Common myeloid progenitor, CD34-positive (primary cell): Measurements from ENCODE around the gene MGMT.

Experiments used
- CTCF ChIA-PET: fragments of 350-600 bp; sonication (Branson Sonifier 250); formaldehyde crosslinking; loops from one replicate; lab custom pipeline; 2021; ENCODE audit warnings: antibody characterized with exemption; lab: Charles Lee
- POLR2A ChIA-PET: fragments of 350-600 bp; sonication (Branson Sonifier 250); formaldehyde crosslinking; loops from one replicate; lab custom pipeline; 2021; ENCODE audit warnings: antibody characterized with exemption; lab: Charles Lee
- DNase-seq, 3 donors: peaks; one replicate each; pipeline versions ENCODE4 v3.0.0 to v3.0.0-alpha.2; 2013
- H3K27ac ChIP-seq, 2 experiments: 1 replicate in 1 of 2; 2 replicates in 1 of 2; pipeline ENCODE4 v1.7.0; 2013; ENCODE audit warnings: inconsistent platforms in 2 of 2, low read length in 2 of 2, mild to moderate bottlenecking in 2 of 2, low read depth in 1 of 2, moderate library complexity in 1 of 2; ENCODE audit not compliant: severe bottlenecking in 2 of 2, insufficient read depth in 1 of 2, poor library complexity in 1 of 2
- H3K27me3 ChIP-seq, 5 experiments: replicated peaks in 2 of 5; 1 replicate in 3 of 5; 2 replicates in 2 of 5; pipeline versions ENCODE4 v1.6.1 to v1.7.0; 2013; ENCODE audit warnings: low read length in 4 of 5, mild to moderate bottlenecking in 2 of 5, moderate library complexity in 2 of 5, inconsistent platforms in 1 of 5; ENCODE audit not compliant: insufficient read depth in 5 of 5, control insufficient read depth in 4 of 5
- H3K36me3 ChIP-seq, 4 experiments: 1 replicate in 2 of 4; 2 replicates in 2 of 4; pipeline versions ENCODE4 v1.6.1 to v1.7.0; 2013; ENCODE audit warnings: low read length in 3 of 4, control low read depth in 1 of 4, mild to moderate bottlenecking in 1 of 4; ENCODE audit not compliant: control insufficient read depth in 4 of 4, insufficient read depth in 4 of 4
- H3K4me1 ChIP-seq, 4 experiments: 1 replicate in 3 of 4; 2 replicates in 1 of 4; pipeline versions ENCODE4 v1.6.1 to v1.7.1; 2013; ENCODE audit warnings: low read length in 3 of 4, mild to moderate bottlenecking in 3 of 4, control low read depth in 1 of 4, inconsistent platforms in 1 of 4, moderate library complexity in 1 of 4; ENCODE audit not compliant: control insufficient read depth in 4 of 4, insufficient read depth in 4 of 4; ENCODE audit errors: control extremely low read depth in 1 of 4
- H3K4me3 ChIP-seq, 7 experiments: 1 replicate in 4 of 7; 2 replicates in 3 of 7; pipeline versions ENCODE4 v1.5.1 to v1.7.0; 2013; ENCODE audit warnings: mild to moderate bottlenecking in 7 of 7, low read length in 6 of 7, moderate library complexity in 6 of 7, inconsistent platforms in 2 of 7, low read depth in 2 of 7, control low read depth in 1 of 7; ENCODE audit not compliant: insufficient read depth in 4 of 7, control insufficient read depth in 1 of 7; ENCODE audit errors: extremely low read depth in 1 of 7
- H3K9me3 ChIP-seq, 5 experiments: 1 replicate in 4 of 5; 2 replicates in 1 of 5; pipeline versions ENCODE4 v1.6.1 to v1.7.1; 2013; ENCODE audit warnings: low read length in 4 of 5, mild to moderate bottlenecking in 2 of 5, inconsistent platforms in 1 of 5, low read depth in 1 of 5, moderate library complexity in 1 of 5; ENCODE audit not compliant: control insufficient read depth in 4 of 5, insufficient read depth in 2 of 5; ENCODE audit errors: control extremely low read depth in 1 of 5
- WGBS: methylation state at CpG from one replicate; pipeline ENCODE4 v1.1.5; 2013; ENCODE audit not compliant: insufficient coverage; 5-methylcytosine and 5-hydroxymethylcytosine counted together

The MGMT gene

GRCh38 chr10:129760416-129760815 lies 293.4 kb downstream of the MGMT start:
- ChIA-PET CTCF (interaction anchor here (0.6 kb wide), 1 partner anchor 188 kb away, joined by 4 read pairs; no protein-coding TSS in a partner anchor), POLR2A (no interaction called here)
- Histone ChIP-seq H3K9me3 (no peaks in the 10 kb centered on the region), H3K4me1 (peaks cover 0 to 15% (median 8%) of the 10 kb centered on the region in 4 experiments), H3K4me3 (no peak overlapping the region), H3K27me3 (no peaks in the 10 kb centered on the region), H3K36me3 (peaks cover 0 to 15% (median 5%) of the 10 kb centered on the region in 4 experiments), H3K27ac (no peak overlapping the region)
- no peak for DNase-seq
- 100% methylated on average over 3 of the region's 7 CpGs for WGBS

- peaks cover 0 to 15% (median 5%) of the 10 kb centered on the region in 4 experiments for H3K36me3 ChIP-seq
- H3K4me3 ChIP-seq: no peak overlapping the region
- ChIA-PET POLR2A (no interaction called here), CTCF (no interaction called here)
- WGBS: 96% methylated on average over 19 of the region's 24 CpGs
- no peak for DNase-seq
- H3K27ac ChIP-seq: no peak overlapping the region
- no peaks in the 10 kb centered on the region for H3K9me3 ChIP-seq
- no peaks in the 10 kb centered on the region for H3K27me3 ChIP-seq
- H3K4me1 ChIP-seq: peaks cover 0 to 15% (median 8%) of the 10 kb centered on the region in 4 experiments
These were observed 294.3 kb downstream of the MGMT start for GRCh38 chr10:129761197-129761972.

- Histone ChIP-seq H3K27ac (no peak overlapping the region), H3K4me1 (peaks cover 0 to 8% (median 3%) of the 10 kb centered on the region in 4 experiments), H3K4me3 (no peak overlapping the region), H3K27me3 (no peaks in the 10 kb centered on the region), H3K36me3 (peaks cover 0 to 15% (median 5%) of the 10 kb centered on the region in 4 experiments), H3K9me3 (no peaks in the 10 kb centered on the region)
- no peak for DNase-seq
- ChIA-PET CTCF (no interaction called here), POLR2A (no interaction called here)
- WGBS: 96% methylated on average over 25 of the region's 25 CpGs
These were observed 295.2 kb downstream of the MGMT start for GRCh38 chr10:129761981-129762956.

GRCh38 chr10:129764011-129764900 lies 297.2 kb downstream of the MGMT start:
- Histone ChIP-seq H3K4me3 (no peak overlapping the region), H3K27ac (no peak overlapping the region), H3K4me1 (peaks cover 0 to 4% (median 0%) of the 10 kb centered on the region in 4 experiments), H3K9me3 (no peaks in the 10 kb centered on the region), H3K27me3 (no peaks in the 10 kb centered on the region), H3K36me3 (peaks cover 0 to 18% (median 4%) of the 10 kb centered on the region in 4 experiments)
- DNase-seq: no peak
- WGBS: 96% methylated on average over 21 of the region's 23 CpGs
- POLR2A ChIA-PET: no interaction called here
- CTCF ChIA-PET: interaction anchor here (2.1 kb wide), 1 partner anchor 9 kb away, joined by 6 read pairs; no protein-coding TSS in a partner anchor

GRCh38 chr10:129764901-129765663 lies 298.0 kb downstream of the MGMT start:
- Histone ChIP-seq H3K36me3 (peaks cover 0 to 9% (median 3%) of the 10 kb centered on the region in 4 experiments), H3K4me3 (no peak overlapping the region), H3K4me1 (peaks cover 0 to 6% (median 2%) of the 10 kb centered on the region in 4 experiments), H3K27me3 (no peaks in the 10 kb centered on the region), H3K9me3 (no peaks in the 10 kb centered on the region), H3K27ac (no peak overlapping the region)
- DNase-seq: no peak
- ChIA-PET CTCF (interaction anchor here (0.5 to 2.1 kb wide), 2 partner anchors 10 to 823 kb away, joined by 5 to 6 read pairs; no protein-coding TSS in a partner anchor), POLR2A (no interaction called here)
- WGBS: 95% methylated on average over 12 of the region's 13 CpGs
